ENCODE results near the gene ARG1. TPM values are rescaled to one million over a fixed set of nuclear protein-coding genes. Genes with fewer than 3 reads are reported as not detected.

Gene ARG1
- total and polyA plus RNA-seq, 10 of the 15 experiments (the other 5 are each of a cell fraction or from before 2014, with no cell fraction given), result 0.33 TPM; not detected in 9

- RAD21 ChIA-PET (ENCODE audit: unreplicated experiment), result interaction anchor here (1.0 to 4.6 kb wide), 6 partner anchors 13 to 650 kb away, joined by 3 to 33 read pairs (median 9); partner anchors contain the start of gene MED23
- POLR2A ChIA-PET, result no interaction called here
- Histone ChIP-seq H2AFZ (ENCODE audit: control insufficient read depth, low read depth, low read length) (no peak overlapping the region), H3K4me1 (ENCODE audit: control insufficient read depth, insufficient read depth, low read length) (no peaks in the 10 kb centered on the region), H3K4me3 (no peak overlapping the region), H3K9me3 (replicated peaks; ENCODE audit: control insufficient read depth, insufficient read depth, low read length) (no peaks in the 10 kb centered on the region), H4K20me1 (ENCODE audit: control insufficient read depth, insufficient read depth) (no peaks in the 10 kb centered on the region), H3K9ac (ENCODE audit: control insufficient read depth, insufficient read depth, low read length) (no peak overlapping the region), H3K27ac (ENCODE audit: control insufficient read depth, insufficient read depth) (no peak overlapping the region), H3K4me2 (ENCODE audit: control insufficient read depth, insufficient read depth) (no peak overlapping the region), H3K79me2 (ENCODE audit: control insufficient read depth, insufficient read depth, low read length) (no peaks in the 10 kb centered on the region), H3K36me3 (ENCODE audit: control insufficient read depth in 2 of 2, insufficient read depth in 2 of 2, low read length in 1 of 2) (no peaks in the 10 kb centered on the region), H3K27me3 (replicated peaks in 1 of 2; ENCODE audit: control insufficient read depth in 2 of 2, insufficient read depth in 2 of 2, low read length in 1 of 2) (no peaks in the 10 kb centered on the region)
- intact Hi-C loops (cut with micrococcal nuclease; ENCODE audit: unreplicated experiment), result no loop called here
- DNase-seq (ENCODE audit: low read depth, low spot score) (peak; percentile 23), ATAC-seq (peak; percentile 93), FAIRE-seq (no peak)
- in situ Hi-C loops (cut with MboI), result loop anchor here (5.0 to 10.0 kb wide), 2 partner anchors 335 to 648 kb away; no protein-coding TSS in a partner anchor
- CTCF ChIA-PET, result interaction anchor here (0.6 to 4.9 kb wide), 9 partner anchors 11 to 646 kb away, joined by 3 to 57 read pairs (median 12); partner anchors contain the start of gene MED23
- TF ChIP-seq YY1 (IDR thresholded peaks at IDR 0.05; ENCODE audit: low read depth, low read length), result peak; percentile 64
- no peak for TF ChIP-seq LARP7 (IDR thresholded peaks at IDR 0.05)
- 0 out of 2 replicates have a peak, but pooled peaks have one; percentile 22 for TF ChIP-seq IKZF1 (conservative IDR thresholded peaks at IDR 0.05)
- peak; percentile 27; the same call in 1 of the 2 replicates for TF ChIP-seq MTA2 (IDR thresholded peaks at IDR 0.05; ENCODE audit: low read depth)
- peak; percentile 57 for TF ChIP-seq JUNB (IDR thresholded peaks at IDR 0.05)
- no peak for TF ChIP-seq ZBTB4 (CRISPR knock-in tag; IDR thresholded peaks at IDR 0.05)
- TF ChIP-seq CHD2 (IDR thresholded peaks at IDR 0.05; ENCODE audit: borderline replicate concordance, low read depth, low read length), result no peak
- no peak for TF ChIP-seq EZH2 (IDR thresholded peaks at IDR 0.05; ENCODE audit: borderline replicate concordance, control insufficient read depth, low read depth, low read length)
- TF ChIP-seq RELB (IDR thresholded peaks at IDR 0.05; ENCODE audit: low read depth), result peak; percentile 36; the same call in 1 of the 2 replicates
- TF ChIP-seq PAX5 (IDR thresholded peaks at IDR 0.05; ENCODE audit: borderline replicate concordance, low read depth, low read length), result peak; percentile 44; the same call in 1 of the 2 replicates
- no peak for TF ChIP-seq NFXL1 (IDR thresholded peaks at IDR 0.05; ENCODE audit: borderline replicate concordance)
- TF ChIP-seq FOXK2 (IDR thresholded peaks at IDR 0.05), result no peak
- no peak for TF ChIP-seq MTA3 (IDR thresholded peaks at IDR 0.05; ENCODE audit: borderline replicate concordance, low read length)
- TF ChIP-seq NR2F1 (conservative IDR thresholded peaks at IDR 0.05), result peak; percentile 56; the same call in 1 of the 2 replicates
- no peak for TF ChIP-seq USF1 (IDR thresholded peaks at IDR 0.05; ENCODE audit: borderline replicate concordance, extremely low read length, insufficient read depth, low read depth, low read length)
- peak; percentile 82 to 88 for TF ChIP-seq BHLHE40 (IDR thresholded peaks at IDR 0.05; ENCODE audit: borderline replicate concordance in 1 of 2, low read depth in 2 of 2, low read length in 1 of 2)
- no peak for TF ChIP-seq NR2C2 (IDR thresholded peaks at IDR 0.05; ENCODE audit: borderline replicate concordance, control insufficient read depth, insufficient read length, low read depth)
- SMC1A ChIA-PET (ENCODE audit: uncharacterized antibody, unreplicated experiment), result interaction anchor here (0.6 to 4.4 kb wide), 11 partner anchors 13 to 647 kb away, joined by 3 to 32 read pairs (median 4); partner anchors contain the start of gene MED23
- no TSS peak for BruUV-seq (replicated peaks)
- WGBS (ENCODE audit: insufficient coverage, insufficient replicate concordance, low lambda C conversion rate, missing lambda C conversion rate), result 4% methylated on average over 3 of the region's 3 CpGs
These were observed 40.4 kb upstream of the ARG1 start for GRCh38 chr6:131532580-131533039.

Data from GM12878 (cell line).